HG03066 (cell line): ENCODE results near the gene STIL.

ENCODE experiments used
- ATAC-seq: cut with Tn5 transposase; IDR thresholded peaks from one replicate; pipeline ENCODE4 v1.9.1; 2021; ENCODE audit warnings: low read depth; ENCODE audit not compliant: unreplicated experiment

The STIL gene

GRCh38 chr1:47238935-47239592, 74.9 kb downstream of the STIL start:
- no peak for ATAC-seq

- no peak for ATAC-seq
Observed at GRCh38 chr1:47235806-47236205, 78.1 kb downstream of the STIL start.

GRCh38 chr1:47235241-47235681, 78.7 kb downstream of the STIL start:
- no peak for ATAC-seq

DNA sequence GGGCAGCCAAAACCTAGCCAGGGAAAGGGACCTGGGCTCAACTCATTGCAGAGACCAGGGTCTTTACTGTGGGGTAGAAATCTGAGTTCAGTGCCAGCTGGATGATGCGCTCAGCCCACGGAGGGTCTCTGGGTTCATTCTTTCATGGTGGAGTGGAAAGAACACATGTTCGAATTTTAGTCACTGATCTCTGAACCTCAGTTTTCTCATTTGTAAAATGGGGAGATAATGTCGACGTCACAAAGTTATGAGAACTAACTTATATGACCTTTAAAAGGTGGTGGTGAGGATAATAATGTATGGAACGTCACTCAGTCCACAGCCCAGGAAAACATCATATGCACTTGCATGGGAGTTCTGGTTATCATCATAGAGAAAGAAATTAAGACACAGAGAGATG, 80.8 kb downstream of the STIL start:
- no peak for ATAC-seq

DNA sequence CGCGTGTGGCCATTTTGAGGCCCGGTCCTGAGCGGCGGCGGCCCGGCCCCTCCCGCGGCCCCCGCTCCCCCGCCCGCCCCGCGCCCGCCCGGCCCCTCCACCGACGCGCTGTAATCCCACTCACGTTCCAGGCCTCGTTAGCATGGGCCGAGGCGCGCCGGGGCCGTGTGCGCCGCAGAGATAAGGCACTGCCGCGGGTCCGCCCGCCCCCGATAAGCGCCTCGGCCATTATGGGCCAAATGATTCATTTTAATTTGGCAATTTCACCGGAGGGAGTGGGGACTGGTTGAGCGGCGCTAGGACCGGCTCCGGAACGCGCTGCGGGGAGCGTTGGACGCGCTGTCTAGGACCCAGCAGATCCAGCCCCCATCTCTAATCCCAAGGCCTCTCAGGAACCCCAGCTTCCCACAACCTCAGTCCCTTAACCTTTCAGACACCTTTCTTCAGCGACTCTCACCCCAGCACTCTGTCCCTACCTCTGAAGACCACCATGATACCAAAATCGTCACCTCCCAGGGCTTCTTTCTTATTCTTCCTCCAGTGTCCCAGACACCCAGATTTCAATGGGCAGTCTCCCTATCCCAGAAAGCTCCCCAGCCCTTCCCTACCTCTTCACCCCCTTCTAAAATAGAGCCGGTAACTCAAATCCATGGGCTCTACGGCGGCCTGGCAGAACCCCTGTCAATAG, 81.6 kb downstream of the STIL start, which contains the start of gene TAL1:
Gene TAL1, minus strand, starts transcription at position 39 of the 688 bp plus-strand sequence. CDS start 6,337 bp downstream, outside the sequence.
- ATAC-seq = no peak

GRCh38 chr1:47231301-47232186, 82.4 kb downstream of the STIL start:
- ATAC-seq = no peak

DNA sequence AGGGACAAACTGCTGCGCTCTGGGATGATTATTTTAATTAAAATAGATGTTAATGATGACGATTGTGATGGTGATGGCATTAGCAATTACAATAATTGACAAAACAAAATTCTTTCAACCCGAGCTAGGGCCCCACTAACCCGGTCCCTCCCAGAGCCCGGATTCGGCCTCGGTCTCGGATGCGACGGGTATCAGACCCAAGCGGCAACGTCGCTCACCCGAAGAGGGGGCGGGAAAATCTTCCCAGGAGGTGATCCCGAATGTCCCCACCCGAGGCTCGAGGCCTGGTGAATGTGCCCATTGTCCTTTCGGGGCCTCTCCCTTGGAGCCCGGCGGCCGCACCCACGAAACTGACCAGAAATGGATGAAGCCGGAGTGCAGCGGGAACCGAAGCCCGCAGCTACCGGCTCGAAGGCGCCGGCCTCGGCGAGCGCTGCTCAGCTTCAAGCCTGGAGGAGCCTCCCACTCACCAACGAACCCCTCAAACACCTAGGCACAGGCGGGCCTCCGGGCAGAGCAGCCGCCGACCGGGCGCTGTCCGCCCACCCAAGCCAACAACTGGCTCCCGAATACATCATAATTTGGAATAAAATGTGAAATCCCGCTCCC, 83.2 kb downstream of the STIL start:
- ATAC-seq = no peak

GRCh38 chr1:47229886-47230691, 83.9 kb downstream of the STIL start:
- ATAC-seq = no peak

GRCh38 chr1:47229031-47229885, 84.7 kb downstream of the STIL start:
- ATAC-seq = no peak

GRCh38 chr1:47228644-47229030, 85.3 kb downstream of the STIL start:
- no peak for ATAC-seq

- ATAC-seq = no peak
Observed at GRCh38 chr1:47227341-47228232, 86.4 kb downstream of the STIL start.

DNA sequence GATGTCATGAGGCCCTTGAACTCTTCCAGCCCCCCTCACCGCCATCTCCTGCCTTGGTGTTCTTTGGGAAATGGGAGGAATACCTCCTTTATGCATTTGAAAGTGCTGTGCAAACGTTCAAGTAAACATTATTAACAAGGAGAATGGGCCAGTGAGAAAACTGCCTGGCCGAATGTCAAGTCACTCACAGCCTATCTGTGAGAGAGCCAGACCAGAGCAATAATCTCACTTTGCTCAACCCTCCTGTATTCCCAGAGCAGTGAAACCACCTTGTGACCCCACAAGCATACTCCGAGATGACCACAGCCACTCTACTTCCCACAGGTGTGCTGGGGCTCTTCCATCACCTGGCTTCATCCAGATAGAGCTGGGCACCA, 87.1 kb downstream of the STIL start:
- no peak for ATAC-seq

GRCh38 chr1:47226121-47226838, 87.7 kb downstream of the STIL start:
- no peak for ATAC-seq

DNA sequence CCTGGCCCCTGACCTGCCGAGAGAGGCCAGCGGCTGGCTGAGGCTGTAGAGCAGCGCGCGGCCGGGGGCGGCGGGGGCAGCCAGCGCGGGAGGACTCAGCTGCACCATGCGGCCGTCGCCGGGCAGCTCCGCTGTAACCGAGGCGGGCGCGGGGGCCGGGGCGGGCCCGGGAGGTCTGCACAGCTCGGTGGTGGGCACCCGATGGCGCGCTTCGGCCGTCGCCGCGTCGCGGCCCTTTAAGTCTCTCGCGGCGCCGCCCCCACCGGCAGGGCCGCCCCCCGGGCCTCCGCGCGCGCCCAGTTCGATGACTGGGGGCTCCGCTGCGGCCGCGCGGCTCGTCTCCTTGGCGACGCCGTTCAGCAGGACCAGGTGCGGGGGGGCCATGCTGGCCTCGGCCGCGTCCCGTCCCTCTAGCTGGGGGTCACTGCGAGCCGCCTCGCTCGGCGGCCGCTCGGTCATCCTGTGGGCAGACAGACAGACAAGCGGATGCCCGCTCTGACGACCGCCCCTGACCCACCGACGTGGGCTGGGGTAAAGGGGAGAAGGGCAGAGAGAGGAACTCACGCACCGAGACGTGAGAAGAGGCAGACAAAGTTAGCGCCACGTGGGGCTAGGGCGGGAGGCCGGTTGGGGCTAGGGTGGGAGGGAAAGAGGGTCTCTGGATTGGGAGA, 88.4 kb downstream of the STIL start:
- no peak for ATAC-seq

GRCh38 chr1:47224676-47225399, 89.1 kb downstream of the STIL start:
- no peak for ATAC-seq

DNA sequence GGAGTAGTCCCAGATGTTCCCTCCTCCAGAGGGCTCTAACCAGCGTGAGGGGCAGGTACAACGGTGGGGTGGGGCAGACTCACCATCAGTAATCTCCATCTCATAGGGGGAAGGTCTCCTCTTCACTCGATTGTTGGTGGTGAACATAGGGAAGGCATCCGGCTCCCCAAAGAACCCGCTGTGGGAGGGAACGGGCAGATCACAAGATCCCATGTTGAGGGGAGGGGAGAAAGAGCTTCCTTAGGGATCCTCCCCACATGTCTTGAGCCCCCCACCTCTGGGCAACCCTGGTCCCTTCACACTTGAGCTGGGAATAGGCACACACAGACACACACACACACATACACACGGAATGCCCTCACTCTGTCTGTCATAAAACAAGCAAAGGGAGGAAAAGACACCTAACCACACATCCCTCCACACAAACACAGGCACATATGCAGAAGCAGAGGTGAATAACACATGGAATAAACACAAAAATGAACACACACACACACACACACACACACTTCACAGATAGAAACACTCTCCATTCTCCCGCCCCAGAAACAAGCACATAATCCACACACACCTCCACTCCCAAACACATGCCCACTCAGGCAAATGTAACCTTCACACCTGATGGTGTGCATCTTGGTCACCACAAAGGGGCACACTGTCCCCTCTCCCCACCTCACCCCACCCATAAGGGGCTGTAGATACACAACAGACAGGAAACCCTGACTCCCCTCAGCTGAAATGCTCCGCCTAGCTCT, 89.8 kb downstream of the STIL start:
- ATAC-seq = no peak
